CD4-positive, alpha-beta T cell treated with Interleukin-21 for 1 hour (primary cell): ENCODE measurements around the gene ACSL6.

Experiments
- DNase-seq: peaks from one replicate; pipeline ENCODE4 v3.0.0-alpha.2; 2020

Gene ACSL6

GRCh38 chr5:131998431-131999040, 12.9 kb downstream of the ACSL6 start:
- no peak for DNase-seq

- no peak for DNase-seq
These were observed 13.7 kb downstream of the ACSL6 start for GRCh38 chr5:131997727-131998117.

GRCh38 chr5:131997026-131997726, 14.3 kb downstream of the ACSL6 start:
- DNase-seq: no peak

GRCh38 chr5:131996210-131997025, 15.0 kb downstream of the ACSL6 start:
- no peak for DNase-seq

- no peak for DNase-seq
These were observed 16.8 kb downstream of the ACSL6 start for GRCh38 chr5:131994533-131995226.

GRCh38 chr5:131994090-131994489, 17.4 kb downstream of the ACSL6 start:
- no peak for DNase-seq

GRCh38 chr5:131993676-131994075, 17.8 kb downstream of the ACSL6 start:
- no peak for DNase-seq

- DNase-seq: no peak
These were observed 19.1 kb downstream of the ACSL6 start for GRCh38 chr5:131992370-131992769.

- no peak for DNase-seq
These were observed 19.7 kb downstream of the ACSL6 start for GRCh38 chr5:131991593-131992324.

- DNase-seq: no peak
These were observed 20.7 kb downstream of the ACSL6 start for GRCh38 chr5:131990716-131991115.

- DNase-seq: no peak
These were observed 22.9 kb downstream of the ACSL6 start for GRCh38 chr5:131988601-131989000.

- no peak for DNase-seq
These were observed 24.2 kb downstream of the ACSL6 start for GRCh38 chr5:131987251-131987650.

GRCh38 chr5:131986161-131986912, 25.1 kb downstream of the ACSL6 start:
- DNase-seq: no peak

GRCh38 chr5:131984956-131985665, 26.3 kb downstream of the ACSL6 start:
- DNase-seq: no peak

GRCh38 chr5:131983244-131983771, 28.1 kb downstream of the ACSL6 start:
- no peak for DNase-seq

- DNase-seq: no peak
These were observed 29.9 kb downstream of the ACSL6 start for GRCh38 chr5:131981516-131981915.

- no peak for DNase-seq
These were observed 30.8 kb downstream of the ACSL6 start for GRCh38 chr5:131980696-131981095.

- DNase-seq: no peak
These were observed 31.6 kb downstream of the ACSL6 start for GRCh38 chr5:131979816-131980215.

GRCh38 chr5:131977212-131977604, 34.2 kb downstream of the ACSL6 start:
- DNase-seq: no peak

GRCh38 chr5:131976414-131977211, 34.8 kb downstream of the ACSL6 start:
- no peak for DNase-seq
